HFF-Myc (cell line): ENCODE results near the gene CRYBA4.

Experiments used
- DNase-seq: peaks from one replicate; pipeline ENCODE4 v3.0.0-alpha.2; 2011; ENCODE audit warnings: low read depth; ENCODE audit errors: extremely low read depth
- H3K4me3 ChIP-seq: replicated peaks from 2 replicates; pipeline ENCODE4 v1.5.1; 2011; ENCODE audit warnings: low read depth, mild to moderate bottlenecking, control low read depth, low read length
- CTCF ChIP-seq: IDR thresholded peaks from 2 replicates; pipeline ENCODE4 v1.5.1; 2012; ENCODE audit warnings: mild to moderate bottlenecking, low read depth, low read length, control low read depth; ENCODE audit errors: missing control alignments

CRYBA4 gene

GRCh38 chr22:26620197-26620596, 1.6 kb upstream of the CRYBA4 start:
- TF ChIP-seq CTCF, result no peak
- H3K4me3 ChIP-seq, result no peak overlapping the region
- DNase-seq, result no peak

- no peak for DNase-seq
- no peak overlapping the region for H3K4me3 ChIP-seq
- no peak for TF ChIP-seq CTCF
Measured at GRCh38 chr22:26623984-26624383, 2.2 kb downstream of the CRYBA4 start.

- no peak overlapping the region for H3K4me3 ChIP-seq
- no peak for TF ChIP-seq CTCF
- DNase-seq, result no peak
Measured at GRCh38 chr22:26624803-26625202, 3.0 kb downstream of the CRYBA4 start.

GRCh38 chr22:26629988-26630761, 8.4 kb downstream of the CRYBA4 start:
- H3K4me3 ChIP-seq, result no peak overlapping the region
- TF ChIP-seq CTCF, result no peak
- DNase-seq, result no peak

GRCh38 chr22:26631282-26631681, 9.5 kb downstream of the CRYBA4 start:
- H3K4me3 ChIP-seq, result no peak overlapping the region
- no peak for TF ChIP-seq CTCF
- no peak for DNase-seq

GRCh38 chr22:26632422-26633155, 10.8 kb downstream of the CRYBA4 start:
- TF ChIP-seq CTCF, result no peak
- no peak overlapping the region for H3K4me3 ChIP-seq
- no peak for DNase-seq

- no peak for TF ChIP-seq CTCF
- no peak for DNase-seq
- no peak overlapping the region for H3K4me3 ChIP-seq
Measured at GRCh38 chr22:26634189-26634588, 12.4 kb downstream of the CRYBA4 start.
